HEK293 (cell line): ENCODE measurements around the gene PARK7.

Experiments
- FEZF1 ChIP-seq: fragments of 450-650 bp; formaldehyde crosslinking; IDR thresholded peaks from 2 replicates; pipeline ENCODE4 v1.5.1; 2016; ENCODE audit warnings: missing biosample characterization, missing genetic modification characterization
- HOXA7 ChIP-seq: sonication (generic); formaldehyde crosslinking; IDR thresholded peaks from 2 replicates; pipeline ENCODE4 v1.8.1; 2022; ENCODE audit warnings: missing genetic modification reagents, borderline replicate concordance
- KLF1 ChIP-seq: fragments of 450-650 bp; formaldehyde crosslinking; IDR thresholded peaks from 2 replicates; pipeline ENCODE4 v1.5.1; 2016; ENCODE audit warnings: missing biosample characterization, missing genetic modification characterization
- KLF8 ChIP-seq: fragments of 450-650 bp; formaldehyde crosslinking; IDR thresholded peaks from 2 replicates; pipeline ENCODE4 v1.5.1; 2016; ENCODE audit warnings: missing biosample characterization, missing genetic modification characterization
- PRDM2 ChIP-seq: fragments of 450-650 bp; formaldehyde crosslinking; IDR thresholded peaks from 2 replicates; pipeline ENCODE4 v1.5.1; 2016; ENCODE audit warnings: missing biosample characterization, missing genetic modification characterization, borderline replicate concordance
- SP3 ChIP-seq: fragments of 450-650 bp; formaldehyde crosslinking; IDR thresholded peaks from 2 replicates; pipeline ENCODE4 v1.5.1; 2016; ENCODE audit warnings: missing biosample characterization, missing genetic modification characterization
- TRIM28 ChIP-seq: IDR thresholded peaks from 2 replicates; pipeline ENCODE4 v1.6.1; 2011; ENCODE audit warnings: low read length, control low read depth, borderline replicate concordance
- ZNF146 ChIP-seq: fragments of 450-650 bp; formaldehyde crosslinking; IDR thresholded peaks from 2 replicates; pipeline ENCODE4 v1.5.1; 2016; ENCODE audit warnings: missing biosample characterization, missing genetic modification characterization
- ZNF184 ChIP-seq: fragments of 450-650 bp; IDR thresholded peaks from 2 replicates; pipeline ENCODE4 v1.5.1; 2018; ENCODE audit warnings: missing biosample characterization, mild to moderate bottlenecking, missing genetic modification characterization
- ZNF248 ChIP-seq: fragments of 450-650 bp; formaldehyde crosslinking; IDR thresholded peaks from 2 replicates; pipeline ENCODE4 v1.5.1; 2017; ENCODE audit warnings: missing biosample characterization, missing genetic modification characterization
- ZNF561 ChIP-seq: fragments of 450-650 bp; IDR thresholded peaks from 2 replicates; pipeline ENCODE4 v1.5.1; 2018; ENCODE audit warnings: missing biosample characterization, missing genetic modification characterization, borderline replicate concordance
- ZNF600 ChIP-seq: fragments of 450-650 bp; formaldehyde crosslinking; IDR thresholded peaks from 2 replicates; pipeline ENCODE4 v1.5.1; 2016; ENCODE audit warnings: missing biosample characterization, missing genetic modification characterization
- ZNF610 ChIP-seq: fragments of 450-650 bp; formaldehyde crosslinking; IDR thresholded peaks from 2 replicates; pipeline ENCODE4 v1.5.1; 2016; ENCODE audit warnings: missing biosample characterization, missing genetic modification characterization, borderline replicate concordance
- ZNF670 ChIP-seq: fragments of 450-650 bp; formaldehyde crosslinking; IDR thresholded peaks from 2 replicates; pipeline ENCODE4 v1.5.1; 2016; ENCODE audit warnings: missing biosample characterization, missing genetic modification characterization, low read depth
- ZNF76 ChIP-seq: fragments of 450-650 bp; formaldehyde crosslinking; IDR thresholded peaks from 2 replicates; pipeline ENCODE4; 2016; ENCODE audit warnings: low read depth, missing biosample characterization, missing genetic modification characterization, borderline replicate concordance
- ZSCAN23 ChIP-seq: fragments of 450-650 bp; formaldehyde crosslinking; IDR thresholded peaks from 2 replicates; pipeline ENCODE4 v1.5.1; 2016; ENCODE audit warnings: missing biosample characterization, missing genetic modification characterization
- TF ChIP-seq, protein P1 (sequence below): fragments of 450-650 bp; formaldehyde crosslinking; IDR thresholded peaks from 2 replicates; pipeline ENCODE4 v1.5.1; 2016; ENCODE audit warnings: missing biosample characterization, missing genetic modification characterization
- TF ChIP-seq, protein P2 (sequence below): fragments of 450-650 bp; formaldehyde crosslinking; IDR thresholded peaks from 2 replicates; pipeline ENCODE4 v1.5.1; 2016; ENCODE audit warnings: missing biosample characterization, missing genetic modification characterization
- TF ChIP-seq, protein P3 (sequence below): fragments of 450-650 bp; formaldehyde crosslinking; conservative IDR thresholded peaks from 2 replicates; pipeline ENCODE4 v1.5.1; 2016; ENCODE audit warnings: low read depth, missing biosample characterization, missing genetic modification characterization
- TF ChIP-seq, protein P4 (sequence below): fragments of 450-650 bp; formaldehyde crosslinking; IDR thresholded peaks from 2 replicates; pipeline ENCODE4 v1.5.1; 2016; ENCODE audit warnings: missing biosample characterization, missing genetic modification characterization

The PARK7 gene

DNA sequence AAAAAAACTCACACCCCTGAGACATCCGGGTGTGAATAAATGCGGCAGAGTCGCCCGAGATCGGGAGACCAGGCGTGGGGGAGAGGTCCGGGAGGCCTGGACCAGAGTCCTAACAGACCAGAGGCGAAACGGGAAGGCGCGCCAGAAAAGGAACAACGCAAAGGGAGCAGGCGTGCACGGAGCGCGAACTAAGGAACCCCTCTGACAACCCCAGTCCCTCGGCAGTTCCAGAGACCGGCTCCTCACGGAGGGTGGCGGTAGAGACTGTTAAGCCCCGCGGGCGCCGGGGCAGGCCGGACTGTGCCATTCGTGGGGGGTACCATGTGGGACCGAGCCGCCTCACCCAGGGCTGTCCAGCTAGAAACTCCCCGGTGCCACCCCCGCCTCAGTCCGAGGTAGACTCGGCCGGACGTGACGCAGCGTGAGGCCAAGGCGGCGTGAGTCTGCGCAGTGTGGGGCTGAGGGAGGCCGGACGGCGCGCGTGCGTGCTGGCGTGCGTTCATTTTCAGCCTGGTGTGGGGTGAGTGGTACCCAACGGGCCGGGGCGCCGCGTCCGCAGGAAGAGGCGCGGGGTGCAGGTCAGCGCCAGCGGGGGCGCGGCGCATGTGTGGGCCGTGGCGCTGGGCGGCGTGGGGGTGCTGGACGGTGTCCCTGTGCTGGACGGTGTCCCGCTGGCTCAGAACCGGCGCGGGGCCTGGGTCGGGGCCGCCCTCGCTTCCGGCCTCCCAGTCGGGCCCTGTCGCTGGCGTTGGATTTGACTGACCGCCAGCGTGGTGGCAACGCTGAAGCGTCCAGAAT lies at the start of gene PARK7 (continued):
- TF ChIP-seq ZNF600 (tag by site-specific recombination) (peak; percentile 53; the same call in 1 of the 2 replicates), ZNF670 (tag by site-specific recombination) (no peak), ZNF610 (tag by site-specific recombination) (0 out of 2 replicates have a peak, but pooled peaks have one; percentile 75), PRDM2 (tag by site-specific recombination) (no peak), SP3 (tag by site-specific recombination) (peak; percentile 74), ZNF146 (tag by site-specific recombination) (peak; percentile 11; the same call in 1 of the 2 replicates), ZNF248 (no peak), TRIM28 (peak; percentile 76; the same call in 1 of the 2 replicates), ZSCAN23 (tag by site-specific recombination) (peak; percentile 37), ZNF184 (tag by site-specific recombination) (peak; percentile 9; the same call in 1 of the 2 replicates), KLF8 (tag by site-specific recombination) (peak; percentile 86), HOXA7 (CRISPR knock-in tag) (no peak), ZNF561 (tag by site-specific recombination) (peak; percentile 73), ZNF76 (tag by site-specific recombination) (peak; percentile 70), FEZF1 (tag by site-specific recombination) (peak; percentile 74; the same call in 1 of the 2 replicates), KLF1 (0 out of 2 replicates have a peak, but pooled peaks have one; percentile 41)
- TF ChIP-seq, protein P1, sequence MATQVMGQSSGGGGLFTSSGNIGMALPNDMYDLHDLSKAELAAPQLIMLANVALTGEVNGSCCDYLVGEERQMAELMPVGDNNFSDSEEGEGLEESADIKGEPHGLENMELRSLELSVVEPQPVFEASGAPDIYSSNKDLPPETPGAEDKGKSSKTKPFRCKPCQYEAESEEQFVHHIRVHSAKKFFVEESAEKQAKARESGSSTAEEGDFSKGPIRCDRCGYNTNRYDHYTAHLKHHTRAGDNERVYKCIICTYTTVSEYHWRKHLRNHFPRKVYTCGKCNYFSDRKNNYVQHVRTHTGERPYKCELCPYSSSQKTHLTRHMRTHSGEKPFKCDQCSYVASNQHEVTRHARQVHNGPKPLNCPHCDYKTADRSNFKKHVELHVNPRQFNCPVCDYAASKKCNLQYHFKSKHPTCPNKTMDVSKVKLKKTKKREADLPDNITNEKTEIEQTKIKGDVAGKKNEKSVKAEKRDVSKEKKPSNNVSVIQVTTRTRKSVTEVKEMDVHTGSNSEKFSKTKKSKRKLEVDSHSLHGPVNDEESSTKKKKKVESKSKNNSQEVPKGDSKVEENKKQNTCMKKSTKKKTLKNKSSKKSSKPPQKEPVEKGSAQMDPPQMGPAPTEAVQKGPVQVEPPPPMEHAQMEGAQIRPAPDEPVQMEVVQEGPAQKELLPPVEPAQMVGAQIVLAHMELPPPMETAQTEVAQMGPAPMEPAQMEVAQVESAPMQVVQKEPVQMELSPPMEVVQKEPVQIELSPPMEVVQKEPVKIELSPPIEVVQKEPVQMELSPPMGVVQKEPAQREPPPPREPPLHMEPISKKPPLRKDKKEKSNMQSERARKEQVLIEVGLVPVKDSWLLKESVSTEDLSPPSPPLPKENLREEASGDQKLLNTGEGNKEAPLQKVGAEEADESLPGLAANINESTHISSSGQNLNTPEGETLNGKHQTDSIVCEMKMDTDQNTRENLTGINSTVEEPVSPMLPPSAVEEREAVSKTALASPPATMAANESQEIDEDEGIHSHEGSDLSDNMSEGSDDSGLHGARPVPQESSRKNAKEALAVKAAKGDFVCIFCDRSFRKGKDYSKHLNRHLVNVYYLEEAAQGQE (tag by site-specific recombination), result peak; percentile 28; the same call in 1 of the 2 replicates
- TF ChIP-seq, protein P2, sequence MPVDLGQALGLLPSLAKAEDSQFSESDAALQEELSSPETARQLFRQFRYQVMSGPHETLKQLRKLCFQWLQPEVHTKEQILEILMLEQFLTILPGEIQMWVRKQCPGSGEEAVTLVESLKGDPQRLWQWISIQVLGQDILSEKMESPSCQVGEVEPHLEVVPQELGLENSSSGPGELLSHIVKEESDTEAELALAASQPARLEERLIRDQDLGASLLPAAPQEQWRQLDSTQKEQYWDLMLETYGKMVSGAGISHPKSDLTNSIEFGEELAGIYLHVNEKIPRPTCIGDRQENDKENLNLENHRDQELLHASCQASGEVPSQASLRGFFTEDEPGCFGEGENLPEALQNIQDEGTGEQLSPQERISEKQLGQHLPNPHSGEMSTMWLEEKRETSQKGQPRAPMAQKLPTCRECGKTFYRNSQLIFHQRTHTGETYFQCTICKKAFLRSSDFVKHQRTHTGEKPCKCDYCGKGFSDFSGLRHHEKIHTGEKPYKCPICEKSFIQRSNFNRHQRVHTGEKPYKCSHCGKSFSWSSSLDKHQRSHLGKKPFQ (tag by site-specific recombination), result peak; percentile 96
- TF ChIP-seq, protein P3, sequence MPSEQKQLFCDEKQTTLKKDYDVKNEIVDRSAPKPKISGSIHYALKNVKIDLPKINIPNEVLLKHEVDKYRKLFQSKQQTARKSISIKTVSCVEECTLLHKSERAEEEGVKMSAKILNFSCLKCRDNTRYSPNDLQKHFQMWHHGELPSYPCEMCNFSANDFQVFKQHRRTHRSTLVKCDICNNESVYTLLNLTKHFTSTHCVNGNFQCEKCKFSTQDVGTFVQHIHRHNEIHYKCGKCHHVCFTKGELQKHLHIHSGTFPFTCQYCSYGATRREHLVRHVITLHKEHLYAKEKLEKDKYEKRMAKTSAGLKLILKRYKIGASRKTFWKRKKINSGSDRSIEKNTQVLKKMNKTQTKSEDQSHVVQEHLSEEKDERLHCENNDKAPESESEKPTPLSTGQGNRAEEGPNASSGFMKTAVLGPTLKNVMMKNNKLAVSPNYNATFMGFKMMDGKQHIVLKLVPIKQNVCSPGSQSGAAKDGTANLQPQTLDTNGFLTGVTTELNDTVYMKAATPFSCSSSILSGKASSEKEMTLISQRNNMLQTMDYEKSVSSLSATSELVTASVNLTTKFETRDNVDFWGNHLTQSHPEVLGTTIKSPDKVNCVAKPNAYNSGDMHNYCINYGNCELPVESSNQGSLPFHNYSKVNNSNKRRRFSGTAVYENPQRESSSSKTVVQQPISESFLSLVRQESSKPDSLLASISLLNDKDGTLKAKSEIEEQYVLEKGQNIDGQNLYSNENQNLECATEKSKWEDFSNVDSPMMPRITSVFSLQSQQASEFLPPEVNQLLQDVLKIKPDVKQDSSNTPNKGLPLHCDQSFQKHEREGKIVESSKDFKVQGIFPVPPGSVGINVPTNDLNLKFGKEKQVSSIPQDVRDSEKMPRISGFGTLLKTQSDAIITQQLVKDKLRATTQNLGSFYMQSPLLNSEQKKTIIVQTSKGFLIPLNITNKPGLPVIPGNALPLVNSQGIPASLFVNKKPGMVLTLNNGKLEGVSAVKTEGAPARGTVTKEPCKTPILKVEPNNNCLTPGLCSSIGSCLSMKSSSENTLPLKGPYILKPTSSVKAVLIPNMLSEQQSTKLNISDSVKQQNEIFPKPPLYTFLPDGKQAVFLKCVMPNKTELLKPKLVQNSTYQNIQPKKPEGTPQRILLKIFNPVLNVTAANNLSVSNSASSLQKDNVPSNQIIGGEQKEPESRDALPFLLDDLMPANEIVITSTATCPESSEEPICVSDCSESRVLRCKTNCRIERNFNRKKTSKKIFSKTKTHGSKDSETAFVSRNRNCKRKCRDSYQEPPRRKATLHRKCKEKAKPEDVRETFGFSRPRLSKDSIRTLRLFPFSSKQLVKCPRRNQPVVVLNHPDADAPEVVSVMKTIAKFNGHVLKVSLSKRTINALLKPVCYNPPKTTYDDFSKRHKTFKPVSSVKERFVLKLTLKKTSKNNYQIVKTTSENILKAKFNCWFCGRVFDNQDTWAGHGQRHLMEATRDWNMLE, result peak; percentile 63
- TF ChIP-seq, protein P4, sequence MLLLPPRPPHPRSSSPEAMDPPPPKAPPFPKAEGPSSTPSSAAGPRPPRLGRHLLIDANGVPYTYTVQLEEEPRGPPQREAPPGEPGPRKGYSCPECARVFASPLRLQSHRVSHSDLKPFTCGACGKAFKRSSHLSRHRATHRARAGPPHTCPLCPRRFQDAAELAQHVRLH (tag by site-specific recombination), result peak; percentile 49; the same call in 1 of the 2 replicates
